ENCODE data around the gene DRC7. TPM values are rescaled to one million over a fixed set of nuclear protein-coding genes. Genes with fewer than 3 reads are reported as not detected.

The DRC7 gene
- total RNA-seq, 4 donors from 2014 or later = 0.22 to 7.1 TPM; not detected in 2

- no peak for DNase-seq
- TF ChIP-seq CTCF (IDR thresholded peaks at IDR 0.05) (no peak), POLR2A (IDR thresholded peaks at IDR 0.05) (no peak)
- 79 to 88% methylated on average over 10 to 11 of the region's 11 CpGs for WGBS, 2 donors
- H3K27me3 ChIP-seq = no peaks in the 10 kb centered on the region
- H3K4me1 ChIP-seq = no peaks in the 10 kb centered on the region
- H3K4me3 ChIP-seq (replicated peaks in 1 of 3) = no peak overlapping the region
- H3K9me3 ChIP-seq = no peaks in the 10 kb centered on the region
- no peak overlapping the region for H3K27ac ChIP-seq
- intact Hi-C loops (cut with DNase I) = no loop called here
- peaks cover 70 to 92% of the 10 kb centered on the region in 2 donors for H3K36me3 ChIP-seq
These were observed 38.2 kb upstream of the DRC7 start for GRCh38 chr16:57656342-57656955.

GRCh38 chr16:57657228-57657627 lies 37.4 kb upstream of the DRC7 start:
- no peak for DNase-seq
- Histone ChIP-seq H3K4me3 (replicated peaks in 1 of 3) (no peak overlapping the region), H3K27me3 (no peaks in the 10 kb centered on the region), H3K4me1 (no peaks in the 10 kb centered on the region), H3K36me3 (peaks cover 70 to 92% of the 10 kb centered on the region in 2 donors), H3K9me3 (no peaks in the 10 kb centered on the region), H3K27ac (no peak overlapping the region)
- TF ChIP-seq CTCF (IDR thresholded peaks at IDR 0.05) = no peak
- intact Hi-C loops (cut with DNase I) = no loop called here
- WGBS, 2 donors = 88 to 94% methylated on average over 8 to 13 of the region's 13 CpGs

- Histone ChIP-seq H3K4me3 (replicated peaks in 1 of 3) (no peak overlapping the region), H3K36me3 (peaks cover 76 to 92% of the 10 kb centered on the region in 2 donors), H3K4me1 (no peaks in the 10 kb centered on the region), H3K9me3 (no peaks in the 10 kb centered on the region), H3K27me3 (no peaks in the 10 kb centered on the region), H3K27ac (no peak overlapping the region)
- DNase-seq = no peak
- intact Hi-C loops (cut with DNase I) = no loop called here
- WGBS, 2 donors = 88 to 90% methylated on average over 10 of the region's 10 CpGs
- TF ChIP-seq POLR2A (IDR thresholded peaks at IDR 0.05) = no peak
- TF ChIP-seq CTCF (IDR thresholded peaks at IDR 0.05) = no peak
These were observed 36.3 kb upstream of the DRC7 start for GRCh38 chr16:57658130-57658877.

- Histone ChIP-seq H3K4me3 (replicated peaks in 1 of 3) (no peak overlapping the region), H3K36me3 (peaks cover 83 to 92% of the 10 kb centered on the region in 2 donors), H3K27me3 (no peaks in the 10 kb centered on the region), H3K4me1 (no peaks in the 10 kb centered on the region), H3K27ac (no peak overlapping the region), H3K9me3 (no peaks in the 10 kb centered on the region)
- WGBS, 2 donors = 86 to 89% methylated on average over 12 to 16 of the region's 19 CpGs
- intact Hi-C loops (cut with DNase I) = no loop called here
- no peak for DNase-seq
- TF ChIP-seq POLR2A (IDR thresholded peaks at IDR 0.05) = no peak
- TF ChIP-seq CTCF (IDR thresholded peaks at IDR 0.05) = no peak
These were observed 35.5 kb upstream of the DRC7 start for GRCh38 chr16:57658878-57659674.

Data from thyroid gland (tissue), 4 donors.